HG03064 (cell line): ENCODE results near the gene IREB2.
"Not testable (repeated sequence)": the region's sequence is repeated elsewhere in the genome, so short reads cannot be mapped to it uniquely, and the experiment has no call there.

Experiments
- ATAC-seq: cut with Tn5 transposase; IDR thresholded peaks from one replicate; pipeline ENCODE4 v1.9.1; 2021; ENCODE audit warnings: low read depth; ENCODE audit not compliant: unreplicated experiment

IREB2 gene

DNA sequence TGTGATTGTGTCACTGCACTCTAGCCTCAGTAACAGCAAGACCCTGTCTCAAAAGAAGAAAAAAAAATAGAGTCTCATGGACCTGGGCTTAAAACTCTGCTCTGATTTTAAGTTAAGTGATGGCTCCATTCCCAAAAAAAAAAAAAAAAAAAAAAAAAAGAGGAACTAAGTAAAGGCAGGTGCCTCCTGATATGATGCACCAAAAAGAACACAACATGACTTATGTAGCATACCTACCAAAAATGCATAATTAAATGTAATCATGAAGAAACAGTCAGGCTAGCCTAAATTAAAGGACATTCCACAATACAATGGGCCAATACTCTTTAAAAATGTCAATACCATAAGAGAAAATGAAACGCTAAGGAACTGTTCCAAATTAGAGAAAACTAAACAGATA lies 5.4 kb upstream of the IREB2 start:
- ATAC-seq, result no peak

- no peak for ATAC-seq
Measured at GRCh38 chr15:78434134-78434533, 3.9 kb upstream of the IREB2 start.

GRCh38 chr15:78434711-78435110 lies 3.3 kb upstream of the IREB2 start:
- not testable (repeated sequence) for ATAC-seq

DNA sequence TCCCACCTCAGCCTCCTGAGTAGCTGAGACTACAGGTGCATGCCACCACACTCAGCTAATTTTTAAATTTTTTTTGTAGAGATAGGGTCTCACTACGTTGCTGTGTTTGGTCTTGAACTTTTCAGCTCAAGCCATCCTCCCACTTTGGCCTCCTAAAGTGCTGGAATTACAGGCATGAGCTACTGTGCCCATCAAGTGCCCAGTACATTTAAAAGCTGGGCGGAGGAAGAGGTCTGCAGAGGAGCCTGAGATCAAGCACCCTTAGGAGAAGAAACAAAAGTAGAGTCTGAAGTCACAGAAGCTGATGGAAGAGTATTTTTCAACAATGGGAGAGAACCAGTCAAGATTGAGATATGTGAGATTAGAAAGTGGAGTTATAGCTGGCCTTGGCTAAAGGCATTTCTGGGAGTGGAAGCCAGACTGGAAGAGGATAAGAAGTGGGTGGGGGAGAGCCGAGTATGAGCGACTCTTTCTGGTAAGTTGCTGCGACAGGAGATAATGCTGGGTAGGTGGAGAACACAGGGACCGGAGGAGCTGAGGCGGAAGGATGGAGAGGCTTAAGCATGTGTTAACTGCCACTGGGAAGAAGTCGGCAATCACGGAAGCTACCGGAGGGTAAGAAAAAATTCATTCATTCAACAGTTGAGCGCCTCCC lies 782 bp upstream of the IREB2 start:
- no peak for ATAC-seq

GRCh38 chr15:78438619-78439285 lies 736 bp downstream of the IREB2 start:
- ATAC-seq, result peak; percentile 1

DNA sequence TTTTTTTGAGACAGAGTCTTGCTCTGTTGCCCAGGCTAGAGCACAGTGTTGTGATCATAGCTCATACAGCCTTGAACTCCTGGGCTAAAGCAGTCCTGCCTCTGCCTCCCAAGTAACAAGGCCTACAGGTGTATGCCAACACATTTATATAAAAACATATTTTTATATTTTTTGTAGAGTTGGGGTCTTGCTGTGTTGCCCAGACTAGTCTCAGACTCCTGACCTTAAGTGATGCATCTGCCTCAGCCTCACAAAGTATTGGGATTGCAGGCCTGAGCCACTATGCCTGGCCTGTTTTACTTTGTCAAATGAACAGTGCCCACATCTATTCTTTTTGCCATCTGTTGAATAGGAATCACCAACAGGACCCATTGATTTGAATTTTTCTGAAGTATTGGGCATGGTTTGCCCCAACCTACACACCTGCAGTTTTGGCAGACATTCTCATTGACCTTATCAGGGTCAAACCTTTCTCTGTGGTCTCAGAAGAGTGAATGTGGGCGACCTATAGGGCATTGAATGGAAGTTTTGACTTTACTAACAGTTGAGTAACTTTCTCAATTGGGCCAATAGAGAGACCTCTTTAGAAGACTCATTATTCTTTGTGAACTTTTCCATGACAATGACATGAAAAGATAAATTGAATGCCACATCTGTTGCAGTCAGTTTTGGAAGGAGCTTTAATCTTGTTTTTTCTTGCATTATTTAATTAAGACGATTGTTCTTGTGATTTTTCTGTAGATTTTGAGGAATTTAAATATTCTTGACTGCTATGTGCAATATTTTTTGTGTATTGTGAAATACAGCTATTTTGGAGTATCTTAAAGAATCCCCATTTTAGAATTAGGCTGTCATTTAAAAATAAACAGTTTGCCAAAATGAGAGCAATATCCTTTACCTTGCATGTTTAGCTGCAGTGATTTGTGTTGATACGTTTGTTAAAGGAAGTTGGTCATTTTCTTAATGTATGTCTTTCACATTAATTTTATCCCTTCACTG lies 2.7 kb downstream of the IREB2 start:
- no peak for ATAC-seq

- no peak for ATAC-seq
Measured at GRCh38 chr15:78444255-78444654, 6.2 kb downstream of the IREB2 start.

GRCh38 chr15:78445875-78446274 lies 7.9 kb downstream of the IREB2 start:
- no peak for ATAC-seq

GRCh38 chr15:78446551-78446950 lies 8.5 kb downstream of the IREB2 start:
- ATAC-seq, result no peak

GRCh38 chr15:78448441-78449219 lies 10.6 kb downstream of the IREB2 start:
- no peak for ATAC-seq

- no peak for ATAC-seq
Measured at GRCh38 chr15:78449220-78449999, 11.4 kb downstream of the IREB2 start.

GRCh38 chr15:78450285-78450858 lies 12.4 kb downstream of the IREB2 start:
- ATAC-seq, result no peak

DNA sequence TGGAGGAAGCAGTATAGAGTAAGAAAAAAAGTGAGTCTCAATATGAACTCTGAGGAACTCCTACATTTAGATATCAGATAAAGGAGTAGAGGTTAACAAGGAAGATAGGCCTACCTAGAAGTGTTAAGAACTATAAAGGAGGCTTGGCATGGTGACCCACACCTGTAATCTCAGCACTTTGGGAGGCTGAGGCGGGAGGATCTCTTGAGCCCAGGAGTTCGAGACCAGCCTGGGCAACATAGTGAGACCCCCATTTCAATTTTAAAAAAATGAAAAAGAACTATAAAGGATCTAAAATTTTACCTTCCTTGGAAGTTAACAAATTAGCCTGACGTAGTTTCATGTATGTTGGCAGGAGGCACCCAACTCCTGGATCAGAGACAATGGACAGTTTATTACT lies 14.5 kb downstream of the IREB2 start:
- no peak for ATAC-seq

DNA sequence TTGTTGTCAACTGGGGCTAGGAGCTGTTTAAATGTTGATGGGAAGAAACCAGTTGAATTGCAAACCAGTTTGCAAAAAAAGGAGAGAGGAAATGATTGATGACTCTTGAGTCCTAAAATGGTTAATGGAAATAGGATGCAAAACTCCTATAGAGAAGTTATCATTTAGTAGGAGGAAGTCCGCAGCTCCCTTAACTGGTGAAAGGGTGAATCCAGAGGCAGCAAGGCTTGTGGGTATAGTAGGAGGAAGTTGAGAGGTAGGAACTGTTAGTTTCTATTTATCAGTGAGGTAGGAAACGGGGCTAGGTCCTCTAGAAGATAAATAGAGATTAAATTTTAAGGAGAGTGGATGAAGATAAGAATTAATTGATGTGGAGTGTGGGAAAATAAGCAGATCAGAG lies 15.4 kb downstream of the IREB2 start:
- no peak for ATAC-seq

DNA sequence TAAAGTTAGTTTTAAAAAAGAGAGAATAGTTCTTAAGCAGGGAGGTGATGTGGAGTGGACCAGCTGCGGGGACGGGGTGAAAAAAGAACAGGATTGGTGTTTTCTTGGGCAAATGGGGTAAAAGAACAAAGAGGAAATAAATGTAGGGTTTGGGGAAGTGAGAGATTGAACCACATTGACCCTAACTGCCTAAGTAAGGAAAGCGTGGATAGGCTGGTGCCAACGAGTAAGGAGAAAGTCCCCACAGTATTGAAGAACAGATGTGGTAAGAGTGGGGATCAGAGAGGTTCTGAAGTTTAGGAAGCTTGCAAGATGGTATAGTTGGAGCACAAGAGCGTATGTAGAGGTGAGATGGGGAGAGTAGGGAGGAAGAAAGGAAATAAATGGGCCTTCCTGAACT lies 17.0 kb downstream of the IREB2 start:
- ATAC-seq, result no peak

- ATAC-seq, result no peak
Measured at GRCh38 chr15:78455749-78456148, 17.7 kb downstream of the IREB2 start.

DNA sequence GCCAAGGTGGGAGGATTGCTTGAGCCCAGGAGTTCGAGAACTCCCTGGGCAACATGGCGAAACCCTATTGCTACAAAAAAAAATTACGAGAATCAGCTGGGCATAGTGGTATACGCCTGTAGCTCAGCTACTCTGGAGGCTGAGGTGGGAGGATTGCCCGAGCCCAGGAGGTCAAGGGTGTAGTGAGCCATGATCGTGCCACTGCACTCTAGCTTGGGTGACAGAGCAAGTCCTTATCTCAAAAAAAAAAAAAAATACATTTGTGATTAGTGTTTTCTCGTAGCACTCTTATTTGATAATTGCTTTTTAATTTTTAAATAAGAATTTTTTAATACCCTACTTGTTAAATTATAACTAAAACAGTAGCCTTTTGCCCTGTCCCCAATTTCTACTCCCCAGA lies 18.4 kb downstream of the IREB2 start:
- no peak for ATAC-seq

DNA sequence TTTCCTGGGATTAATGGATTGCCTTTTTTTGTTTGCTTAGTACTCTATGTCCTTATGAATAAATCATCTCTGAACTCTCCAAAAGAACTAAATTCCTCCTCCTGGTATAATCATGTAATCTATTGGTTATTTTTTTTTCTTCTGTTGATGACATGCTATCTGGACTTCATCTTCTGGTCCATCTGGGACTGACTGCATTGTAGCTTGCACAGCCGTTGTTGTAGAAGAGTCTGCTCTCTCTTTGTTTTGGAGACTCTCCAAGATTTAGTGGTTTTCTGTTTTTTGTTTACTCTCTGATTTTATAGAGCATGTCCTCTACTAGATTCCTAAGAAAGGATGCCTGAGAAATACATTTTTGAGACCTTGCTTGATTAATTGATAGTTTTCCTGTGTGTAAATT lies 19.1 kb downstream of the IREB2 start:
- ATAC-seq, result no peak

GRCh38 chr15:78460737-78461136 lies 22.7 kb downstream of the IREB2 start:
- ATAC-seq, result no peak
